Activated T-helper 9 cell treated with anti-CD3 and anti-CD28 coated beads, Interleukin-2, amount 50 U/mL, for 16 hours (primary cell): ENCODE results near the gene CDC42.

Source experiments
- DNase-seq: peaks from one replicate; pipeline ENCODE4 v3.0.0-alpha.2; 2020; ENCODE audit warnings: low read depth

The CDC42 gene

GRCh38 chr1:22111115-22111514 is 58.6 kb downstream of the CDC42 start:
- no peak for DNase-seq

DNA sequence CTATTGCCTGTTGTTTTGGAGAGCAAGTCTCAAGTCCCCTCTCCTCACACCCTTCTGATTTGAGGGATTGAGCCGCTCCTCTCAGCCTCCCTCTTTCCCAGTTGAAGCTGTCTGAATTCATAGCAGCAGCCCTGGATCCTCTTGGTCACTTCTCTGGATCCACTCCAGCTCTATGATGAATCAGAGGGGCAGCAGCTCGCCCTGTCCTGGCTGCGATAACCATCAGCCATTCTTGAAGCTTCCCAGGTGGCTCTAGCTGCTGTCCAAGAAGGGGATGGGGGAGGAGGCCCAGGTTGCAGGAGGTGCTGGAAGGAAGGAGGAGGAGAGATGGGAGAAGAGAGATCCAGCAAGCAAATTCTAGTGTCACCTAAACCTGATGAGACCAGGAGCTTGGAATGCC is 59.1 kb downstream of the CDC42 start:
- no peak for DNase-seq

- DNase-seq: no peak
These were observed 60.0 kb downstream of the CDC42 start for GRCh38 chr1:22112554-22112953.

- DNase-seq: no peak
These were observed 61.8 kb downstream of the CDC42 start for GRCh38 chr1:22114083-22115012.

- no peak for DNase-seq
These were observed 62.8 kb downstream of the CDC42 start for GRCh38 chr1:22115286-22115685.

DNA sequence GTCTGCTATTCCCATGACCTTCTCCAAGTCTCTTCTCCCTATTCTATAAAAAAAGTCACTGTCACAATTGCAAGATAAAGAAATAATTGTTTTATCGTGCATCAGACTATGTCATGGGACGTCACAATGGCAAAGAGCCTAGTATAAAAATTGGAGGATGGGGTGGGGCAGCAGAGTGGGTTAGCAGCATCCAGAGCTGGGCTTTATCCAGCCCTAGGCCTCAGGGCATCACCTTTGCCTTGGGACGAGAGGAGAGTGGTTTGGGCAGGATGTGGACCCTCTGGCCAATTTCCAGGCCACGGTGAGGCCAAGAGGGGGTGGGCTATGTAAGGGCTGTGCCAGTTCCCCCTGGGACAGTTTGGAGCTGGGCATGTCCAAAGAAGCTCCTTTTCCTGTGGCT is 64.7 kb downstream of the CDC42 start:
- no peak for DNase-seq

GRCh38 chr1:22117851-22118250 is 65.3 kb downstream of the CDC42 start:
- DNase-seq: no peak

DNA sequence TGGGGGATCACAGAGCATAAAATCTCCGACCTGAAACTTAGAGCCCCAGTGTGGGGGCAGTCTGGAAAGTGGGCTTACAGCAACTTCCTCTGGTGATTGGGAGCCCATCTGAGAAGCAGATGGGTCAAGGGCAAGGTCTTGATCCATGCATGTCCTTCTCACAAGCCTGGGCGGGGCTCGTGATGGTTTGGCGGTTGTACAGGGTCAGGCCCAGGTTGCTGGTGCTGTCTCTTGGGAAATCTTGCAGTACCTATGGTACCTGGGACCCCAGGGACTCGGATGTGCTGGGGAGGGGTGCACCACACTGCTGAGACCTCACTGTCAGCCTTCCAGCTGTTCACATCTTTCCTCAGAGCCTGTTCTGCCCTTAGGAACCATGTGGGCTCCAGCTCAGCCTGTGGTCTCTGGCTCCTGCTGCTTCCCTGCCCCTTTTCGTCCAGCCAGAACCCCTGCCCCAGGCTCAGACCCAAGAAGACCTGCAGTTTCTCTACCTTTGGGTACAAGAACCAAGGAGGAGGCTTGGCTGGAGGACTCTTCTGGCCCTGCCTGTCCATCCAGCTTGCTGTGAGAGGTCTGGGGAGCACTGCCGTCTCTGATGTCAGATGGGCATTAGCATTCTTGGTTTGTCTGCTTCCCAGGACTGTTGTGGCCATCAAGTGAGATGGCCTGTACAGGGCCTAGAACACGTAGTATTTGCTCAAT is 65.9 kb downstream of the CDC42 start:
- DNase-seq: no peak

DNA sequence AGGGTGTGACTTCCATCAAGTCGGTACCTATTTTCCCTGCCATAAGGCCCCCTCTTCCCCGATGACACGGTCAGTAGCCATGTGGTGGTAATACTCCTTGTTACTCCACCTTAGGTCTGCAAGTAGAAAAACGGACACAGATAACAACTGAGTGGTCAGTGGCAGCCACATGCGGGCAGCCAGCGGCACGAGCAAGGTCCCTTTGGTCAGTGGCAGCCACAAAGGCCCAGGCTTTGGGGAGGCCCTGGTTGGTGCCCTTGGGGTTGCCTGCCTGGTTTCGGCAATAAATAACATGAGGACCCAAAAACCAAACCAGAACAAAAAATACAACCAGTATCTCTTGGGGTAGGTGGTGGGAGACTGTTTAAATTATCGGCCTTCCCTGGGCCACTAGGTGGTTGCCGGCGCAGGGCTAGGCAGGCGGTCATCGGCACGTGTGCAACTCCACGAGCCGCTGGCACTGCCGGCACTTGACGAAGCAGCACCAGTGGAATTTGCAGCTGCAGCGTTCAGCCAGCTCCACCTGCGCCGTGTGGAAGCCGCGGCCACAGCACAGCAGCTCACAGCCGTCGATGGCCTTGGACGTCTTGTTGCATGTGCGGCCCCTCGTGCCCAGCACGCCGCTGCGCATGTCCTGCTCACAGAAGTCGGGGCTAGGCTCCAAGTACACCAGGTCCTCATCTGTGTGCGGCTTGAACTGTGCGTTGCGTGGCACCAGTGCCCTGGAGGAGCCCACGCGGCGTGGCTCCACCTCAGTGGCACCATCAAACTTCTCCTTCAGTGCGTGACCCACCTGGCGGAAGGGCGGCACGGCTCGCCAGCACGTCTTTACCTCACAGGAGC is 67.3 kb downstream of the CDC42 start:
- no peak for DNase-seq

DNA sequence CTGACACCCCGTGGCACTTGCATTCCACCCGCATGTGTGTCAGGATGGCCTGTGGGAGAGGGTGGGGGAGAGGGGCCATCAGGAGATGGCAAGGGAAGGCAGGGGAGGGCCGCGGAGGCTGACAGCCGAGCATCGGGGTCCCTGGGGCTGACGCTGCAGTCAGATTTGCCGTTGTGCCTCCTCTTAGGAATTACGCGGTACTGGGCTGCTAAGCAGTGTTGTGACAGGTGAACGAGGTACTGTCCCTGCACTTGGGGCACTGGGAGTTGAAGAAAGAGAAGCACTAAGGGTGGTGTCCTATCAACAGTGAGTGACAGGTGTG is 67.9 kb downstream of the CDC42 start:
- DNase-seq: no peak

GRCh38 chr1:22121421-22121911 is 69.0 kb downstream of the CDC42 start:
- no peak for DNase-seq

DNA sequence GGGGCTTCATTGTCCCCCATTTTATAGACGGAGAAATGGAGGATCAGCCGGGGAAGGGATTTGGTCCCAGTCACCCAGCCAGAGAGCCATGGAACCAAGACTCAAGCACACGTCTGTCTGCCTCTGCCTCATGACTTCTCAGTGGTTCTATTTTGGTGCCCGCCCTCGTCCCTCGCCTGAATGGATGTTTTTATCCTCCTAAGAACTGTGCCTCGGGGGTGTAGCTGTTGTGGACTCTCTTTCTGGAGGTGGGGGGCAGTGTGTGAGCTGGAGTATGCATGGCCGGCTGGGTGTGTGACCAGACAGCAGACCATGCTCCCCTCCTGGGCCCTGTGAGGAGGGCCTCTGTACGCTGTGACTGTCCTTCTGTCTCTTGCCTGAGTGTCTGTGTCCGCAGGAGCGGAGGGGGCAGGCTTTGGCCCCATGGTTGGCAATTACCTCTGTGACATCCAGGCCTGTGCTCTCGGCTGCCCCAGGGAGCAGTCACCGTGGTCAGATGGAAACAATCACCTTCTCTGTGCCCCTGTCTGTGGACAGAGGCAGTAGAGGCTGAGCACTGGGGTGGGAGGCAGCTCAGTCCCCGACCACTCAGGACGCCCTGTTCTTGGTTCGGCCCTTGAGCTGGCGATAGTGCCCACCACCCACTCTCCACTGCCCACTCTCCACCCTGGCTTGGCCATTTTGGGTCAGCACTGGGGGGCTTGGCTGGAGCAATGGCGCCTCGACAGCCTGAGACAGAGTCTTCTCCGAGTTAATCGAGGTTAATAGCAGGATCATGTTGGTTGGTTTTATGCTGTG is 70.0 kb downstream of the CDC42 start:
- no peak for DNase-seq

- no peak for DNase-seq
These were observed 70.5 kb downstream of the CDC42 start for GRCh38 chr1:22123071-22123390.

- no peak for DNase-seq
These were observed 71.4 kb downstream of the CDC42 start for GRCh38 chr1:22123901-22124404.

GRCh38 chr1:22124592-22125229 is 72.2 kb downstream of the CDC42 start:
- DNase-seq: no peak

DNA sequence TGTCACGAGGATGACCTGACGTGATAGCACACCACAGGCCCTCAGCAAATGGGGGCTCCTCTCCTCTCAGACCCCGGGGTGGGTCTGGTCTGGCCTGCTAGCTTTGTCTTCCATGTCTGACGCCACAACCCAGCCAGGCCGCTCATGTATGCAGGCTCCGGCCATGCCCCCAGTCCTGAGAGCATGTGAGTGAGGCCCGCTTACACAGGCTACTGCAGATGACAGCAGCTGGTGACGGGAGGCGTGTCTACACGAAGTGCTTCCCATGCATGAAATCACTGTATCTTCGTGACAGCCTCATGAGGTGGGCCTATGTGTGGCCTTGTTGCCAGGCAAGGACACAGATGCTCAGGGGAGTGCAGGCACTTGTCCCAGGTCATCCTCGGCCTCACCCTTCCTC is 74.0 kb downstream of the CDC42 start:
- DNase-seq: no peak

DNA sequence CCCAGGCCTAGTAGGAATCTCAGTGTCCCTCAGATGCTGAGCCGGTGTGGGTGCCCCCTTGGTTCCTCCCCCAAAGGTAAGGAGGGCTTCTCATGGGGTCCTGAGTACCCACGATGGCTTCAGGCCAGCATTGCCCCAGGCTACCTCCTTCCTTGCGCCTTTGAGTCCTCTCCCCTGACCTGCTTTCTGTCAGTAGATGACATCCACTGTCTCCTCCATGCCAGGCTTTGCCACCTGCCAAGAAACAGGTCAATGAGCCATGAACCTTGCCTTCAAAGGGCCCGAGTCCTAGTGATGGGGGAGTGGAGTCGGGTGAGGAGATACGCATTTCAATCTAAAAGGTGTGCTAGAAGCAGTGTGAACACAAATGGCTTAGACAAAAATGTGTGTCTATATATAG is 74.7 kb downstream of the CDC42 start:
- DNase-seq: no peak

DNA sequence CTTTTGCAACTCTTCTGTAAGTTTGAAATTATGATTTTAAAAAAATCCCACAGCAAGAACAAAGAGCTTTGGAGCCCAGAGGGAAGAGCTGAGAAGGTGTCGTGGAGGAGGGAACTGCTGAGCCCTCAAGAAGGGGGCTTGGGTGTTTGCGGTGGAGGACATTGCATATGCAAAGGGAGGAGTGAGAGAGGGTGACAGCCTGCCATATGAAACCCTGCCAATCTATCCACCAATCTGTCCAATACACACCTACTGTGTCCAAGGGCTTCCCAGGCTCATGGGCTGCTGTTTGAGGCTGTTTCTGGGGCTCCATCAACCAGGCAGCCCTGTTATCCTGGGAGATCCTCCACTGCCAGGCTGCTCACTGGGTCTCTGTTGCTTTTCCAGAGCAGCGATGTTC is 75.2 kb downstream of the CDC42 start:
- no peak for DNase-seq

GRCh38 chr1:22128392-22128791 is 75.9 kb downstream of the CDC42 start:
- no peak for DNase-seq

GRCh38 chr1:22129501-22130117 is 77.1 kb downstream of the CDC42 start:
- no peak for DNase-seq

DNA sequence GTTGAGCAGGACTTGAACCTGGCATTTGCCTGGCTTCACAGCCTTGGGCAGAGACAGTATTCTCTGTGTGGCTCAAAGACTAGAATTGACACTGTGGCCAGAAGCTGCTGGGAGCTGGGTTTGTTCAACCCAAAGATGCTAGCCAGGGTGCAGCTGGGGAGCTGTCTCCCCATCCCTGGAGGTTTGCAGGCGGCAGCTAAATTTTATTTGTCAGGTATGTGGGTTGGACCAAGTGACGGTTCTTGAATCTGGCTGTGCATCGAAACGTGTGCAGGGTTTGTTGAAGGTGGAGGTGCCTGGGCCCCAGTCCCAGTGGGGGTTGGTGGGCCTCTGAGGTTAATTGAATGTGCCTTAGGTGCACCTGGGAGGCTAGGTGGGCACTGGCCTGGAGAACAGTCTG is 78.6 kb downstream of the CDC42 start:
- DNase-seq: no peak
